Pancreas (tissue), 10 donors: ENCODE measurements around the gene PLD4. TPM values are rescaled to one million over a fixed set of nuclear protein-coding genes. Genes with fewer than 3 reads are reported as not detected.
A peak's percentile ranks its signal among the peaks of the same experiment; 100 is the strongest.
"Not testable (repeated sequence)": the region's sequence is repeated elsewhere in the genome, so short reads cannot be mapped to it uniquely, and the experiment has no call there.

ENCODE experiments used
- ATAC-seq, 4 donors: fragments of 200-7000 bp; cut with Tn5 transposase; one replicate each; pipeline versions ENCODE4 v1.8.0 to v1.9.1; 2020; ENCODE audit warnings: mild to moderate bottlenecking in 4 of 4, moderate library complexity in 4 of 4
- DNase-seq, 6 donors: peaks; one replicate each; pipeline ENCODE4 v3.0.0-alpha.2; 2020
- FAIRE-seq: peaks from 2 replicates; lab custom pipeline; 2012; peaks lifted over from hg19 to GRCh38; lab: Jason Lieb, UNC
- H3K27ac ChIP-seq, 4 donors: fragments of 200-600 bp; sonication (generic); 1 replicate in 3 of 4; 2 replicates in 1 of 4; pipeline versions ENCODE4 v1.5.0 to v1.8.0; 2020
- H3K27me3 ChIP-seq, 4 donors: fragments of 200-600 bp; one replicate each; pipeline ENCODE4 v1.8.0; 2021
- H3K36me3 ChIP-seq, 3 donors: fragments of 200-600 bp; sonication (generic) in 1 of 3; one replicate each; pipeline versions ENCODE4 v1.5.0 to v1.8.0; 2020 to 2021
- H3K4me1 ChIP-seq, 3 donors: fragments of 200-600 bp; one replicate each; pipeline ENCODE4 v1.8.0; 2021
- H3K4me3 ChIP-seq, 4 donors: fragments of 200-600 bp; sonication (generic) in 2 of 4; one replicate each; pipeline versions ENCODE4 v1.5.0 to v1.8.0; 2020 to 2021
- H3K9me3 ChIP-seq, 4 donors: fragments of 200-600 bp; one replicate each; pipeline ENCODE4 v1.8.0; 2021
- WGBS, 2 donors: extraction: QIAGEN DNeasy Blood & Tissue Kit; methylation state at CpG; one replicate each; pipeline ENCODE4 v1.1.7; 2013; 5-methylcytosine and 5-hydroxymethylcytosine counted together
- intact Hi-C, 3 donors: fragments of 100-400 bp; cut with DNase I; formaldehyde crosslinking; loops; one replicate each; pipeline versions ENCODE4 v1.11.1 to v1.14.2; 2022
- polyA plus RNA-seq, 2 donors: library from polyadenylated mRNA; stranded (reverse); fragments of 200-250 nt; gene quantifications; one replicate each; pipeline ENCODE4 v1.2.3, GENCODE V29; 2013
- total RNA-seq, 6 donors: library from RNA; stranded (reverse); fragmentation: NEBNext Ultra II Directional in 4 of 6; extraction: Animal tissue kit (Norgen Biotek cat#: 25700) in 4 of 6; gene quantifications; one replicate each; pipeline versions ENCODE4 v1.2.1 to v1.2.4, GENCODE V29; 2021 to 2023
- TF ChIP-seq, protein P1 (sequence below), 4 donors: fragments of 200-600 bp; sonication (generic) in 3 of 4; IDR thresholded peaks; one replicate each; pipeline versions ENCODE4 v1.5.0 to v1.8.0; 2021; ENCODE audit warnings: antibody characterized with exemption in 4 of 4
- donor health status: healthy with polysubstance abuse.
- donor health status: DM: no; HTN: no; CAD: no; lungs with moderate emphysema.
- donor health status: DM: no; HTN: no; CAD: no.
- donor health status: control.
- donor health status: control.
- donor health status: Bipolar disorder and iron deficiency.
- donor health status: DM: yes; HTN: yes; CAD: no.
- donor health status: DM: no; HTN: no; CAD: no.
- donor health status: DM: no; HTN: no; CAD: no.
- donor health status: DM: yes; HTN: yes; CAD: no.

The PLD4 gene
- total and polyA plus RNA-seq, 8 donors: 0.19 to 12.5 (median 0.52) TPM

DNA sequence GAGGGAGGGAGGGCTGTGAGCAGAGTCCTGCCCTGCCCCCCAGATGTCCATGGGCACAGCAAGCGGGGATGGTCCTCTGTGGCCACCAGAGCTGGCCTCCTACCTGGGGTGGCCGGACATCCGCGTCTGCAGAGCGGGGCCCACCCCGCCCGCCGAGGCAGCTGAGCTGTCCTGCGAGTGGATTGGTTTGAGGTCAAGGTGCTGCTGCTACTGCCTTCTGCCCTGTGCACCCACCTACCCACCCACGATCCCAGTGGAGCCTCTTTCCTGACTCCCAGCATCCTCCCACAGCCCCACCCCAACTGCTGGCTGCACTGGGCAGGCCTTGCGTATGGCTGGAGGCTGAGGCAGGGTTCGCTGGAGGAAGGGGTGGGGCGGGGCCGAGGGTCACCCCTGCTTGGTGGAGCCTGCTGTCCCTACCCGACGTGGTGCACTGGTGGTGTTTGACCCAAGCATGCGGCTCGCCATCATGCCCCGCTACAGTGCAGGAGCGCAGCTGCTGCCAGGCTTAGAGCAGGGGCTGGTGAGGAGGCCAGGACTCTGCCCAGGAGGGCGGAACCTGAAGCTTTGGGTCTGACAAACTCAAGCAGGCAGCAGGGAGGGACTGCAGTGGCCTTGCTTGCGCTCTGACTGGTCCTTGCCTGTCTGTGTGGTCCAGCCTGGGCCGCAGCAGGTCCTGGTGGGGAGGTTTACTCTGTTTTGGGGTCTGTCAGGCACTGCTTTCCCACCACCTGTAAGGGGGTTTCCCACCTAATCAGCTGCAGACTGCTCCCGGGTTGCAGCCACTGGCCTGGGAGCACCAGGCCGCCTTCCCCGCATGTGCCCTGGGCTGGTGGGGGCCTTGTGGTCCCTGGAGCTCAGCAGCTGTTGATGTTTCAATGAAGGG, 35.9 kb upstream of the PLD4 start:
- ATAC-seq: no peak
- TF ChIP-seq, protein P1, sequence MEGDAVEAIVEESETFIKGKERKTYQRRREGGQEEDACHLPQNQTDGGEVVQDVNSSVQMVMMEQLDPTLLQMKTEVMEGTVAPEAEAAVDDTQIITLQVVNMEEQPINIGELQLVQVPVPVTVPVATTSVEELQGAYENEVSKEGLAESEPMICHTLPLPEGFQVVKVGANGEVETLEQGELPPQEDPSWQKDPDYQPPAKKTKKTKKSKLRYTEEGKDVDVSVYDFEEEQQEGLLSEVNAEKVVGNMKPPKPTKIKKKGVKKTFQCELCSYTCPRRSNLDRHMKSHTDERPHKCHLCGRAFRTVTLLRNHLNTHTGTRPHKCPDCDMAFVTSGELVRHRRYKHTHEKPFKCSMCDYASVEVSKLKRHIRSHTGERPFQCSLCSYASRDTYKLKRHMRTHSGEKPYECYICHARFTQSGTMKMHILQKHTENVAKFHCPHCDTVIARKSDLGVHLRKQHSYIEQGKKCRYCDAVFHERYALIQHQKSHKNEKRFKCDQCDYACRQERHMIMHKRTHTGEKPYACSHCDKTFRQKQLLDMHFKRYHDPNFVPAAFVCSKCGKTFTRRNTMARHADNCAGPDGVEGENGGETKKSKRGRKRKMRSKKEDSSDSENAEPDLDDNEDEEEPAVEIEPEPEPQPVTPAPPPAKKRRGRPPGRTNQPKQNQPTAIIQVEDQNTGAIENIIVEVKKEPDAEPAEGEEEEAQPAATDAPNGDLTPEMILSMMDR (IDR thresholded peaks at IDR 0.05): no peak
- DNase-seq: peak in 3 of 6 donors; percentile 27 to 78 (median 47)
- Histone ChIP-seq H3K4me3 (no peak overlapping the region), H3K4me1 (no peaks in the 10 kb centered on the region), H3K27ac (no peak overlapping the region), H3K36me3 (peaks cover 0 to 38% (median 5%) of the 10 kb centered on the region in 3 donors), H3K9me3 (no peaks in the 10 kb centered on the region), H3K27me3 (no peaks in the 10 kb centered on the region)
- 95 to 96% methylated on average over 26 of the region's 26 CpGs for WGBS, 2 donors
- intact Hi-C loops: no loop called here
- no peak for FAIRE-seq

DNA sequence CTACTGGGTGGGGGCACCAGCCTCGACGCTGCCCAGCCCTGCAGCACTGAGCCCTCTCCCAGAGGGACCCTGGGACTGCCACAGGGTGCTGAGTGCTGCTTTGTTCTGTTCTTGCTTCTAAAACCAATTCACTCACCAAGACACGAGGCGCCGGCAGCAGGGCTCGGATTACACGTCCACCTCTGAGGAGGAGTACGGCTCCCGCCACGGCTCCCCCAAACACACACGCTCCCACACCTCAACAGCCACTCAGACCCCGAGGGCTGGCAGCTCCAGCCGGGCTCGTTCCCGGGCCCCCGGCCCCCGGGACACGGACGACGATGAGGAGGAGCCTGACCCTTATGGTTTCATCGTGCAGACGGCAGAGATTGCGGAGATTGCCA, 35.3 kb upstream of the PLD4 start:
- TF ChIP-seq, protein P1 (IDR thresholded peaks at IDR 0.05): no peak
- no peak overlapping the region for H3K4me3 ChIP-seq
- no peak for FAIRE-seq
- no peak for ATAC-seq
- no peak overlapping the region for H3K27ac ChIP-seq
- no peaks in the 10 kb centered on the region for H3K4me1 ChIP-seq
- H3K9me3 ChIP-seq: no peaks in the 10 kb centered on the region
- WGBS, 2 donors: 96% methylated on average over 20 to 23 of the region's 23 CpGs
- DNase-seq: peak in 3 of 6 donors; percentile 2 to 68 (median 56)
- H3K27me3 ChIP-seq: no peaks in the 10 kb centered on the region
- intact Hi-C loops: no loop called here
- peaks cover 0 to 33% (median 5%) of the 10 kb centered on the region in 3 donors for H3K36me3 ChIP-seq

DNA sequence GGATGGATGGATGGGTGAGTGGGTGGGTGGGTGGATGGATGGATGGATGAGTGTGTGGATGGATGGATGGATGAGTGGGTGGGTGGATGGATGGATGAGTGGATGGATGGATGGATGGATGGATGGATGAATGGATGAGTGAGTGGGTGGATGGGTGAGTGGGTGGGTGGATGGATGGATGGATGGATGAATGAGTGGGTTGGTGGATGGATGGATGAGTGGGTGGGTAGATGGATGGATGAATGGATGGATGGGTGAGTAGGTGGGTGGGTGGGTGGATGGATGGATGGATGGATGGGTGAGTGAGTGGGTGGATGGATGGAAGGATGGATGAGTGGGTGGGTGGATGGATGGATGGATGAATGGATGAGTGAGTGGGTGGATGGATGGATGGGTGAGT, 34.4 kb upstream of the PLD4 start:
- H3K36me3 ChIP-seq: peaks cover 0 to 32% (median 5%) of the 10 kb centered on the region in 3 donors
- H3K27me3 ChIP-seq, H3K27ac ChIP-seq, intact Hi-C loops, DNase-seq, H3K4me1 ChIP-seq, FAIRE-seq, H3K4me3 ChIP-seq, H3K9me3 ChIP-seq, ATAC-seq: not testable (repeated sequence)

DNA sequence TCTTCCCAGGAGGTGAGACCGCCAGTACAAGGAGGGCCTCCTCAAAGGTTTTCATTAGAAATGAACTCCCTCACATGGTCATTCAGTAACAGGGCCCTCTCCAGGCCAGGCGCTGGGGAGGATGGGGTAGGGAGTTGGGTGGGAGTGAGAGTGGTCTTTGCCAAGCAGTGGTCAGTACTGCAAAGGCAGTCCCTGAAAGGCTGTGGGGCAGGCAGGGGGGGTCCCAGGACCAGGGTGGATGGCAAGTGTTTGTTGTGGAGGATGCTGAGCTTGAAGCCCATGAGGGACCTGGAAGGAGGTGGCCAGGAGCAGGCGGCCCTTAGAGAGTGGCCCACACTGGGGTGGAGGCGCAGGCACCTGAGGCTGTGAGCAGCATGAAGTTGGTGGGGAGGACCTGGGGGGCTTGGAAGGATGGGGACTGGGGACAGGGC, 33.5 kb upstream of the PLD4 start:
- Histone ChIP-seq H3K27me3 (no peaks in the 10 kb centered on the region), H3K9me3 (no peaks in the 10 kb centered on the region), H3K4me1 (peaks cover 8 to 11% (median 9%) of the 10 kb centered on the region in 3 donors), H3K27ac (no peak overlapping the region), H3K36me3 (peaks cover 0 to 24% (median 5%) of the 10 kb centered on the region in 3 donors), H3K4me3 (no peak overlapping the region)
- FAIRE-seq: no peak
- peak in 2 of 6 donors; percentile 51 to 53 for DNase-seq
- TF ChIP-seq, protein P1 (IDR thresholded peaks at IDR 0.05): no peak
- intact Hi-C loops: no loop called here
- no peak for ATAC-seq
- WGBS, 2 donors: 92 to 95% methylated on average over 4 of the region's 4 CpGs

DNA sequence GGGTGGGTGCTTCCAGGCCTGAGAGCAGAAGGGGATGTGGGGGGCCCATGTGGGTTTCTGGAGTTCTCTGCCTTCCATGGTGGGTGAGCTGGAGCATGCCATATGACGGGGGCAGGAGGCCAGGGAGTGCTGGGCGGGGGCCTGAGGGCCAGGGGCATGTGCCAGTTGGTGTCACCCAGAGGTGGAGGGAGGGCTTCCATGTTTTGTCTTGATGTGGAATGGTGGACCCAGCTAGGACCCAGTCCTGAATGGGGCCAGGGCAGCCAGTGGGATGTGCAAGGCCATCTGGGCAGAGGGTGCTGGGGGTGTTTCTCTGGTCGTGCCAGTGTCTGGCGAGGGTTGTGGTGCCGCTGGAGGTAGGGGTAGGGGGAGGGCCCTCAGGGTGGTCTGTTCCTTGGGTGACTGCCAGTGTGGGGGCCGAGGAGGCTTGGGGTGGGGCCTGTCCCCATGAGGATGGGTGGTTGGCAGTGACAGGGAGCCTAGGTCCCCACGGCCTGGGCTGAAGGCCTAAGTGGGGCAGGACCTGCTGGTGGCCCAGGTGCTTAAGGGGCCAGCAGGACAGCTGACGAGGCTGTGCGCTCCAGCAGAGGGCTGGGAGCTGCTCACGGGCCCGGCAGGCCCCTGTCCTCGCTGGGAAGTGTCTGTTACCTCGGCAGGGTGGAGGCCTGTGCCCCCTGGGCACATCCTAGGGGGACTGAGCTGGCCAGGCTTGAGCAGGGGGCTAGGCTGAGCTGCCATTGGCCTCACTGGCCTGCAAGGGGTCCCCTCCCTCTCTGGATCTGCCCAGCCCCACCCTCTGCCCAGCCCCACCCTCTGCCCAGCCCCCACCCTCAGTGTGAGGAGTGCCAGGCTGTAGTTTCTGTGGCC, 32.8 kb upstream of the PLD4 start:
- Histone ChIP-seq H3K27me3 (no peaks in the 10 kb centered on the region), H3K4me1 (peaks cover 8 to 11% (median 9%) of the 10 kb centered on the region in 3 donors), H3K27ac (no peak overlapping the region), H3K4me3 (no peak overlapping the region), H3K9me3 (no peaks in the 10 kb centered on the region), H3K36me3 (peaks cover 0 to 16% (median 4%) of the 10 kb centered on the region in 3 donors)
- intact Hi-C loops: no loop called here
- 85 to 86% methylated on average over 13 of the region's 13 CpGs for WGBS, 2 donors
- FAIRE-seq (no peak), ATAC-seq (no peak), DNase-seq (peak in 5 of 6 donors; percentile 17 to 79 (median 53))
- TF ChIP-seq, protein P1 (IDR thresholded peaks at IDR 0.05): no peak
